Loucy (cell line): ENCODE results near the gene LMNTD2.

Experiments
- EZH2phosphoT487 ChIP-seq: fragments of 200-600 bp; IDR thresholded peaks from 2 replicates; pipeline ENCODE4 v1.6.1; 2018; ENCODE audit warnings: antibody characterized with exemption, mild to moderate bottlenecking, moderate library complexity, borderline replicate concordance
- TF ChIP-seq, protein P1 (sequence below): fragments of 200-600 bp; sonication (generic); conservative IDR thresholded peaks from 2 replicates; pipeline ENCODE4 v1.5.1; 2014; ENCODE audit warnings: mild to moderate bottlenecking, antibody characterized with exemption, low read length

DNA sequence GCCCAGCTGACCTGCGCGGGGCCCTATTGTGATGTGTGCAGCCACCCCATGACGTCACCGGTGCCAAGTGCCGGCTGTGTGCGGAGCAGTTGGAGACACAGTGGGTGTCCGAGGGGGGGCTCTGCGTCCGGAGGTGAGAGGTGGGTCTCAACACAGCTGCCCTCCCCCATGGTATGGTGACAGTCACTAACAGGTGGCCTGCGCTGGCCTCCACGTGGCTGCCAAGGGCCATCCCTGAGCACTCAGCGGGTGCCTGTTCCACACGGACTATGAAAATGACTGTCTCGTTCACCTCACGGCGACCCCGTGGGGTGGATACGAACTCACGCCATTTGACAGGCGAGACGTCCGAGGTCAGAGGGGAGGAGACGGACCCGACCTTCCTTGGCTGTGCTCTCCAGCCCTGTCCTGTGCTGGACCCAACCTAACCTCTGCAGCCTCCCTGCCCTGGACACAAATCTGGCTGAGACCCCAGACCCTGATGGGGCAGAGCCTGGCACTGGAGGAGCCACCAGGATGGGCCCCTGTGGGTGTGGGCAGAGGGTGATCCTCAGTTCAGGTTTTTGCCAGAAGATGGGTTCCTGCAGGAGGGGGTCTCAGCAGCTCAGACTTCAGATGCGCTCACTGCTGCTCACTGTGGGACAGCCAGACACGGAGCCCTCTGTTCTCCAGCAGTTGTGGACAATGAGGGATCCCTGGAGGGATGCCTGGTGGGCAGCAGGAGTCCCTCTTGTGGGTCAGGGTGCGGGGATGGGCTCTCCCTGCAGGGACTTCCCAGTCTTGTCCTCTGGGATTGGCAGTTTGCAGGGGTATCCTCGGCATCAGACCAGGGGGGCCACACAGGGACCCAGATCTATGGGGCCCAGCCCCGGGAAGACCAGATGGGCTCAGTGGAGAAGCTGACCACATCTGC is 31.5 kb downstream of the LMNTD2 start:
- TF ChIP-seq, protein P1, sequence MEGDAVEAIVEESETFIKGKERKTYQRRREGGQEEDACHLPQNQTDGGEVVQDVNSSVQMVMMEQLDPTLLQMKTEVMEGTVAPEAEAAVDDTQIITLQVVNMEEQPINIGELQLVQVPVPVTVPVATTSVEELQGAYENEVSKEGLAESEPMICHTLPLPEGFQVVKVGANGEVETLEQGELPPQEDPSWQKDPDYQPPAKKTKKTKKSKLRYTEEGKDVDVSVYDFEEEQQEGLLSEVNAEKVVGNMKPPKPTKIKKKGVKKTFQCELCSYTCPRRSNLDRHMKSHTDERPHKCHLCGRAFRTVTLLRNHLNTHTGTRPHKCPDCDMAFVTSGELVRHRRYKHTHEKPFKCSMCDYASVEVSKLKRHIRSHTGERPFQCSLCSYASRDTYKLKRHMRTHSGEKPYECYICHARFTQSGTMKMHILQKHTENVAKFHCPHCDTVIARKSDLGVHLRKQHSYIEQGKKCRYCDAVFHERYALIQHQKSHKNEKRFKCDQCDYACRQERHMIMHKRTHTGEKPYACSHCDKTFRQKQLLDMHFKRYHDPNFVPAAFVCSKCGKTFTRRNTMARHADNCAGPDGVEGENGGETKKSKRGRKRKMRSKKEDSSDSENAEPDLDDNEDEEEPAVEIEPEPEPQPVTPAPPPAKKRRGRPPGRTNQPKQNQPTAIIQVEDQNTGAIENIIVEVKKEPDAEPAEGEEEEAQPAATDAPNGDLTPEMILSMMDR, result no peak
- TF ChIP-seq EZH2phosphoT487, result no peak
